HEK293 (cell line): ENCODE measurements around the gene CXCL1.

ENCODE experiments used
- CTCF ChIA-PET: fragments of 350-600 bp; formaldehyde crosslinking; extraction: SDS; loops from one replicate; lab custom pipeline; 2021; ENCODE audit warnings: antibody characterized with exemption; lab: Yijun Ruan, JAX
- POLR2A ChIA-PET: fragments of 300-600 bp; formaldehyde crosslinking; extraction: SDS; loops from one replicate; lab custom pipeline; 2020; ENCODE audit warnings: antibody characterized with exemption, inconsistent platforms; lab: Yijun Ruan, JAX
- H3K27ac ChIP-seq: fragments of 200-500 bp; sonication (Bioruptor generic); 2 replicates; pipeline ENCODE4 v1.5.1; 2014; ENCODE audit warnings: low read depth, low read length, control low read depth, inconsistent platforms; ENCODE audit errors: extremely low read depth
- H3K36me3 ChIP-seq, 2 experiments: fragments of 200-500 bp in 1 of 2; sonication (Bioruptor generic) in 1 of 2; 1 replicate in 1 of 2; 2 replicates in 1 of 2; pipeline ENCODE4 v1.5.1; 2014 to 2017; ENCODE audit warnings: inconsistent platforms in 2 of 2, low read length in 2 of 2; ENCODE audit not compliant: control insufficient read depth in 2 of 2, insufficient read depth in 1 of 2
- H3K4me1 ChIP-seq: fragments of 200-500 bp; sonication (Bioruptor generic); 2 replicates; pipeline ENCODE4 v1.5.1; 2014; ENCODE audit warnings: mild to moderate bottlenecking, low read length, inconsistent platforms; ENCODE audit not compliant: control insufficient read depth, insufficient read depth
- H3K4me3 ChIP-seq: 2 replicates; pipeline ENCODE4 v1.5.1; 2011; ENCODE audit warnings: low read depth, mild to moderate bottlenecking, control low read depth, low read length, moderate library complexity
- H3K9me3 ChIP-seq: fragments of 200-500 bp; sonication (Bioruptor generic); 2 replicates; pipeline ENCODE4 v1.5.1; 2014; ENCODE audit warnings: low read depth, low read length, inconsistent platforms; ENCODE audit not compliant: control insufficient read depth, insufficient read depth
- ATF2 ChIP-seq: fragments of 450-650 bp; formaldehyde crosslinking; IDR thresholded peaks from 2 replicates; pipeline ENCODE4 v1.5.1; 2016; ENCODE audit warnings: missing biosample characterization, missing genetic modification characterization, low read depth
- EGR2 ChIP-seq: fragments of 450-650 bp; formaldehyde crosslinking; IDR thresholded peaks from 2 replicates; pipeline ENCODE4 v1.5.1; 2016; ENCODE audit warnings: low read depth, missing biosample characterization, missing genetic modification characterization
- ELK4 ChIP-seq: IDR thresholded peaks from 2 replicates; pipeline ENCODE4 v1.6.1; 2011; ENCODE audit warnings: mild to moderate bottlenecking, low read depth, low read length, borderline replicate concordance
- HOXD13 ChIP-seq: sonication (generic); formaldehyde crosslinking; IDR thresholded peaks from 2 replicates; pipeline ENCODE4 v1.8.0; 2022; ENCODE audit warnings: missing genetic modification reagents, borderline replicate concordance
- KLF7 ChIP-seq: fragments of 450-650 bp; formaldehyde crosslinking; IDR thresholded peaks from 2 replicates; pipeline ENCODE4 v1.5.1; 2016; ENCODE audit warnings: missing biosample characterization, missing genetic modification characterization, borderline replicate concordance
- PRDM6 ChIP-seq: fragments of 450-650 bp; formaldehyde crosslinking; IDR thresholded peaks from 2 replicates; pipeline ENCODE4 v1.5.1; 2017; ENCODE audit warnings: missing biosample characterization, missing genetic modification characterization
- RBAK ChIP-seq: fragments of 450-650 bp; formaldehyde crosslinking; IDR thresholded peaks from 2 replicates; pipeline ENCODE4 v1.5.1; 2016; ENCODE audit warnings: missing biosample characterization, missing genetic modification characterization
- SCRT2 ChIP-seq: fragments of 450-650 bp; formaldehyde crosslinking; IDR thresholded peaks from 2 replicates; pipeline ENCODE4 v1.5.1; 2016; ENCODE audit warnings: missing biosample characterization, missing genetic modification characterization
- TRIM28 ChIP-seq: IDR thresholded peaks from 2 replicates; pipeline ENCODE4 v1.6.1; 2011; ENCODE audit warnings: low read length, control low read depth, borderline replicate concordance
- ZFP69B ChIP-seq: fragments of 450-650 bp; formaldehyde crosslinking; IDR thresholded peaks from 2 replicates; pipeline ENCODE4 v1.5.1; 2016; ENCODE audit warnings: missing biosample characterization, missing genetic modification characterization
- ZIC2 ChIP-seq: fragments of 450-650 bp; formaldehyde crosslinking; IDR thresholded peaks from 2 replicates; pipeline ENCODE4 v1.5.1; 2016; ENCODE audit warnings: missing biosample characterization, missing genetic modification characterization
- ZNF184 ChIP-seq: fragments of 450-650 bp; IDR thresholded peaks from 2 replicates; pipeline ENCODE4 v1.5.1; 2018; ENCODE audit warnings: missing biosample characterization, mild to moderate bottlenecking, missing genetic modification characterization
- ZNF202 ChIP-seq: fragments of 450-650 bp; formaldehyde crosslinking; IDR thresholded peaks from 2 replicates; pipeline ENCODE4 v1.5.1; 2016; ENCODE audit warnings: missing biosample characterization, missing genetic modification characterization, borderline replicate concordance
- ZNF23 ChIP-seq: fragments of 450-650 bp; formaldehyde crosslinking; IDR thresholded peaks from 2 replicates; pipeline ENCODE4 v1.5.1; 2016; ENCODE audit warnings: missing biosample characterization, missing genetic modification characterization, borderline replicate concordance
- ZNF354C ChIP-seq: fragments of 450-650 bp; formaldehyde crosslinking; IDR thresholded peaks from 2 replicates; pipeline ENCODE4 v1.5.1; 2016; ENCODE audit warnings: missing biosample characterization, missing genetic modification characterization, low read depth, borderline replicate concordance
- ZNF404 ChIP-seq: fragments of 450-650 bp; formaldehyde crosslinking; IDR thresholded peaks from 2 replicates; pipeline ENCODE4 v1.5.1; 2017; ENCODE audit warnings: missing biosample characterization, missing genetic modification characterization
- ZNF449 ChIP-seq: fragments of 450-650 bp; formaldehyde crosslinking; IDR thresholded peaks from 2 replicates; pipeline ENCODE4 v1.5.1; 2017; ENCODE audit warnings: missing biosample characterization, mild to moderate bottlenecking, missing genetic modification characterization, moderate library complexity
- ZNF510 ChIP-seq: fragments of 450-650 bp; formaldehyde crosslinking; IDR thresholded peaks from 2 replicates; pipeline ENCODE4 v1.5.1; 2018; ENCODE audit warnings: mild to moderate bottlenecking, missing genetic modification characterization, missing biosample characterization; ENCODE audit not compliant: insufficient replicate concordance
- ZNF580 ChIP-seq: fragments of 450-650 bp; formaldehyde crosslinking; IDR thresholded peaks from 2 replicates; pipeline ENCODE4 v1.5.1; 2016; ENCODE audit warnings: missing biosample characterization, missing genetic modification characterization
- ZNF747 ChIP-seq: fragments of 450-650 bp; formaldehyde crosslinking; IDR thresholded peaks from 2 replicates; pipeline ENCODE4 v1.5.1; 2016; ENCODE audit warnings: missing biosample characterization, missing genetic modification characterization
- ZNF785 ChIP-seq: fragments of 450-650 bp; formaldehyde crosslinking; IDR thresholded peaks from 2 replicates; pipeline ENCODE4 v1.5.1; 2016; ENCODE audit warnings: missing biosample characterization, missing genetic modification characterization

Gene CXCL1

GRCh38 chr4:73870260-73870659 lies 1.1 kb downstream of the CXCL1 start:
- Histone ChIP-seq H3K4me1 (no peaks in the 10 kb centered on the region), H3K4me3 (no peak overlapping the region), H3K9me3 (no peaks in the 10 kb centered on the region), H3K27ac (no peak overlapping the region), H3K36me3 (no peaks in the 10 kb centered on the region)
- no peak for TF ChIP-seq ZNF404 (tag by site-specific recombination)
- TF ChIP-seq SCRT2: peak; percentile 32; the same call in 1 of the 2 replicates
- no peak for TF ChIP-seq TRIM28
- ChIA-PET CTCF (no interaction called here), POLR2A (no interaction called here)

GRCh38 chr4:73870768-73871167 lies 1.6 kb downstream of the CXCL1 start:
- no peak for TF ChIP-seq HOXD13 (CRISPR knock-in tag)
- no peak for TF ChIP-seq PRDM6 (tag by site-specific recombination)
- no peak for TF ChIP-seq ZNF510
- TF ChIP-seq ZNF184: no peak
- no peak for TF ChIP-seq ZNF785
- no peak for TF ChIP-seq ZNF354C (tag by site-specific recombination)
- no peaks in the 10 kb centered on the region for H3K4me1 ChIP-seq
- no peak overlapping the region for H3K4me3 ChIP-seq
- no peak overlapping the region for H3K27ac ChIP-seq
- no peaks in the 10 kb centered on the region for H3K9me3 ChIP-seq
- H3K36me3 ChIP-seq: no peaks in the 10 kb centered on the region
- POLR2A ChIA-PET: no interaction called here
- CTCF ChIA-PET: no interaction called here

- no peaks in the 10 kb centered on the region for H3K36me3 ChIP-seq
- H3K4me3 ChIP-seq: no peak overlapping the region
- H3K27ac ChIP-seq: no peak overlapping the region
- CTCF ChIA-PET: no interaction called here
- POLR2A ChIA-PET: no interaction called here
- H3K9me3 ChIP-seq: no peaks in the 10 kb centered on the region
- H3K4me1 ChIP-seq: no peaks in the 10 kb centered on the region
- TF ChIP-seq RBAK (tag by site-specific recombination): no peak
- TF ChIP-seq KLF7 (tag by site-specific recombination): no peak
- no peak for TF ChIP-seq ZNF449 (tag by site-specific recombination)
- no peak for TF ChIP-seq ZNF747
- no peak for TF ChIP-seq EGR2
- no peak for TF ChIP-seq PRDM6 (tag by site-specific recombination)
- no peak for TF ChIP-seq ATF2 (tag by site-specific recombination)
- TF ChIP-seq ELK4: no peak
- TF ChIP-seq ZFP69B (tag by site-specific recombination): no peak
- no peak for TF ChIP-seq ZNF202
- no peak for TF ChIP-seq ZIC2 (tag by site-specific recombination)
- TF ChIP-seq ZNF580 (tag by site-specific recombination): no peak
- TF ChIP-seq ZNF23 (tag by site-specific recombination): no peak
Observed at GRCh38 chr4:73871511-73872310, 2.5 kb downstream of the CXCL1 start.
